IPS-15b (cell line): Measurements from ENCODE around the gene FRMD4A.

ENCODE experiments used
- H3K27me3 ChIP-seq: one replicate; pipeline ENCODE4 v1.6.1; 2013; ENCODE audit warnings: low read length; ENCODE audit not compliant: control insufficient read depth, insufficient read depth
- H3K36me3 ChIP-seq: one replicate; pipeline ENCODE4 v1.6.1; 2013; ENCODE audit warnings: low read length; ENCODE audit not compliant: control insufficient read depth, insufficient read depth
- H3K4me1 ChIP-seq: one replicate; pipeline ENCODE4 v1.6.1; 2013; ENCODE audit warnings: mild to moderate bottlenecking, low read length; ENCODE audit not compliant: control insufficient read depth, insufficient read depth
- H3K4me3 ChIP-seq: one replicate; pipeline ENCODE4 v1.5.1; 2013; ENCODE audit warnings: low read depth, low read length
- H3K9ac ChIP-seq: one replicate; pipeline ENCODE4 v1.6.1; 2013; ENCODE audit warnings: low read depth, mild to moderate bottlenecking, low read length
- H3K9me3 ChIP-seq: one replicate; pipeline ENCODE4 v1.6.1; 2013; ENCODE audit warnings: mild to moderate bottlenecking, low read length; ENCODE audit not compliant: control insufficient read depth, insufficient read depth

FRMD4A gene

GRCh38 chr10:13621931-13622330 lies 708.8 kb downstream of the FRMD4A start:
- Histone ChIP-seq H3K36me3 (no peaks in the 10 kb centered on the region), H3K27me3 (no peaks in the 10 kb centered on the region), H3K4me1 (peaks cover under 1% of the 10 kb centered on the region), H3K9ac (no peak overlapping the region), H3K4me3 (no peak overlapping the region), H3K9me3 (no peaks in the 10 kb centered on the region)

- H3K4me3 ChIP-seq: no peak overlapping the region
- peaks cover 12% of the 10 kb centered on the region for H3K4me1 ChIP-seq
- no peaks in the 10 kb centered on the region for H3K27me3 ChIP-seq
- no peaks in the 10 kb centered on the region for H3K9me3 ChIP-seq
- no peaks in the 10 kb centered on the region for H3K36me3 ChIP-seq
- no peak overlapping the region for H3K9ac ChIP-seq
Measured at GRCh38 chr10:13617116-13617515, 713.6 kb downstream of the FRMD4A start.

GRCh38 chr10:13615650-13616300 lies 714.9 kb downstream of the FRMD4A start:
- peaks cover 12% of the 10 kb centered on the region for H3K4me1 ChIP-seq
- no peak overlapping the region for H3K4me3 ChIP-seq
- H3K27me3 ChIP-seq: no peaks in the 10 kb centered on the region
- H3K36me3 ChIP-seq: no peaks in the 10 kb centered on the region
- no peak overlapping the region for H3K9ac ChIP-seq
- H3K9me3 ChIP-seq: no peaks in the 10 kb centered on the region

- H3K4me3 ChIP-seq: no peak overlapping the region
- no peaks in the 10 kb centered on the region for H3K9me3 ChIP-seq
- no peaks in the 10 kb centered on the region for H3K36me3 ChIP-seq
- H3K9ac ChIP-seq: no peak overlapping the region
- H3K27me3 ChIP-seq: no peaks in the 10 kb centered on the region
- peaks cover 12% of the 10 kb centered on the region for H3K4me1 ChIP-seq
Measured at GRCh38 chr10:13614530-13615332, 716.0 kb downstream of the FRMD4A start.

- H3K36me3 ChIP-seq: no peaks in the 10 kb centered on the region
- H3K9ac ChIP-seq: no peak overlapping the region
Measured at GRCh38 chr10:13613519-13613918, 717.2 kb downstream of the FRMD4A start.

GRCh38 chr10:13612654-13613373 lies 717.9 kb downstream of the FRMD4A start:
- Histone ChIP-seq H3K4me1 (peaks cover 12% of the 10 kb centered on the region), H3K36me3 (no peaks in the 10 kb centered on the region), H3K9me3 (no peaks in the 10 kb centered on the region), H3K9ac (no peak overlapping the region), H3K4me3 (no peak overlapping the region), H3K27me3 (no peaks in the 10 kb centered on the region)

More at GRCh38 chr10:13613519-13613918, 717.2 kb downstream of the FRMD4A start:
- H3K9me3 ChIP-seq: no peaks in the 10 kb centered on the region
- no peaks in the 10 kb centered on the region for H3K27me3 ChIP-seq
- H3K4me3 ChIP-seq: no peak overlapping the region
- H3K4me1 ChIP-seq: peaks cover 12% of the 10 kb centered on the region

GRCh38 chr10:13608246-13608853 lies 722.4 kb downstream of the FRMD4A start:
- Histone ChIP-seq H3K9ac (no peak overlapping the region), H3K9me3 (no peaks in the 10 kb centered on the region), H3K27me3 (no peaks in the 10 kb centered on the region), H3K4me1 (no peaks in the 10 kb centered on the region), H3K36me3 (no peaks in the 10 kb centered on the region), H3K4me3 (no peak overlapping the region)

GRCh38 chr10:13604357-13605040 lies 726.2 kb downstream of the FRMD4A start:
- no peaks in the 10 kb centered on the region for H3K36me3 ChIP-seq
- no peaks in the 10 kb centered on the region for H3K9me3 ChIP-seq
- no peak overlapping the region for H3K9ac ChIP-seq
- H3K4me1 ChIP-seq: no peaks in the 10 kb centered on the region
- no peaks in the 10 kb centered on the region for H3K27me3 ChIP-seq
- no peak overlapping the region for H3K4me3 ChIP-seq

- no peaks in the 10 kb centered on the region for H3K9me3 ChIP-seq
- H3K4me1 ChIP-seq: no peaks in the 10 kb centered on the region
- H3K36me3 ChIP-seq: no peaks in the 10 kb centered on the region
- no peak overlapping the region for H3K9ac ChIP-seq
- H3K4me3 ChIP-seq: no peak overlapping the region
- no peaks in the 10 kb centered on the region for H3K27me3 ChIP-seq
Measured at GRCh38 chr10:13597909-13598308, 732.8 kb downstream of the FRMD4A start.

GRCh38 chr10:13594641-13595040 lies 736.1 kb downstream of the FRMD4A start:
- Histone ChIP-seq H3K36me3 (no peaks in the 10 kb centered on the region), H3K4me1 (no peaks in the 10 kb centered on the region), H3K9me3 (no peaks in the 10 kb centered on the region), H3K4me3 (no peak overlapping the region), H3K9ac (no peak overlapping the region), H3K27me3 (no peaks in the 10 kb centered on the region)
